Colonic mucosa (tissue), 4 donors: ENCODE data around the gene NHLRC4. TPM values are rescaled to one million over a fixed set of nuclear protein-coding genes. Genes with fewer than 3 reads are reported as not detected.

ENCODE experiments used
- DNase-seq: peaks from one replicate; pipeline ENCODE4 v3.0.0-alpha.2; 2020
- H3K27ac ChIP-seq: fragments of 200-600 bp; one replicate; pipeline ENCODE4 v1.8.0; 2021
- H3K27me3 ChIP-seq: fragments of 200-600 bp; one replicate; pipeline ENCODE4 v1.8.0; 2021
- H3K36me3 ChIP-seq: fragments of 200-600 bp; one replicate; pipeline ENCODE4 v1.8.0; 2021
- H3K4me1 ChIP-seq: fragments of 200-600 bp; one replicate; pipeline ENCODE4 v1.8.0; 2021; ENCODE audit warnings: mild to moderate bottlenecking
- H3K4me3 ChIP-seq: fragments of 200-600 bp; one replicate; pipeline ENCODE4 v1.8.0; 2021
- H3K9ac ChIP-seq, 2 donors: one replicate each; pipeline ENCODE4 v1.7.0; 2013; ENCODE audit warnings: control low read depth in 2 of 2, low read depth in 2 of 2, low read length in 2 of 2
- H3K9me3 ChIP-seq: fragments of 200-600 bp; one replicate; pipeline ENCODE4 v1.8.0; 2021
- CTCF ChIP-seq: fragments of 200-600 bp; IDR thresholded peaks from one replicate; pipeline ENCODE4 v1.8.0; 2022; ENCODE audit warnings: antibody characterized with exemption, mild to moderate bottlenecking
- intact Hi-C: fragments of 100-400 bp; cut with DNase I; formaldehyde crosslinking; loops from one replicate; pipeline ENCODE4 v1.14.1; 2022
- microRNA-seq: library from miRNA; unstranded; fragments of <30 nt; microRNA quantifications from one replicate; pipeline ENCODE4, GENCODE V29; 2019
- total RNA-seq, 2 donors: library from RNA; stranded (reverse); fragmentation: NEBNext Ultra II Directional in 1 of 2; extraction: Animal tissue kit (Norgen Biotek cat#: 25700) in 1 of 2; gene quantifications; one replicate each; pipeline ENCODE4 v1.2.1, GENCODE V29; 2021
- donor health status: healthy.
- donor health status: DM: no; HTN: no; CAD: no.
- donor health status: DM: no; HTN: no; CAD: no.

Gene NHLRC4
- total RNA-seq, 2 donors from 2014 or later, result 0.32 to 0.35 TPM

GRCh38 chr16:617855-618254, 51.0 kb downstream of the NHLRC4 start:
- no peak for DNase-seq
- Histone ChIP-seq H3K4me3 (no peak overlapping the region), H3K36me3 (no peaks in the 10 kb centered on the region), H3K27me3 (no peaks in the 10 kb centered on the region), H3K27ac (no peak overlapping the region), H3K9ac (no peak overlapping the region), H3K4me1 (no peaks in the 10 kb centered on the region), H3K9me3 (no peaks in the 10 kb centered on the region)
- TF ChIP-seq CTCF, result no peak
- intact Hi-C loops, result no loop called here

Small RNA genes within 50 kb of the gene (microRNA-seq; reads per million reads assigned to microRNA genes)
- gene MIR3176 (11.0 reads per million, percentile 17 among the genes with 10 or more reads in this experiment), gene MIR5587 (not detected)

Other genes with a start within 250 kb of the NHLRC4 start
- gene AXIN1, start 214.3 kb upstream of the NHLRC4 start, total RNA-seq, result 10 to 100 TPM; 33.4 to 34.3 TPM
- 10 to 100 TPM; 59.4 to 75.4 TPM for gene MRPL28, start 196.5 kb upstream of the NHLRC4 start, total RNA-seq
- gene PGAP6, start 185.0 kb upstream of the NHLRC4 start, total RNA-seq, result 100 to 1,000 TPM in 1 of 2 donors, 10 to 100 TPM in 1; 99.6 to 102 TPM
- gene NME4, start 169.8 kb upstream of the NHLRC4 start, total RNA-seq, result 10 to 100 TPM; 38.3 to 63.6 TPM
- gene DECR2, start 165.1 kb upstream of the NHLRC4 start, total RNA-seq, result 10 to 100 TPM; 31.3 to 50.2 TPM
- 10 to 100 TPM; 20.9 to 22.3 TPM for gene RAB11FIP3, start 141.4 kb upstream of the NHLRC4 start, total RNA-seq
- gene CAPN15, start 39.3 kb upstream of the NHLRC4 start, total RNA-seq, result 100 to 1,000 TPM in 1 of 2 donors, 10 to 100 TPM in 1; 74.6 to 139 TPM
- not detected for gene PRR35, start 6.6 kb upstream of the NHLRC4 start, total RNA-seq
- 10 to 100 TPM; 25.6 to 59.3 TPM for gene PIGQ, start 3.0 kb downstream of the NHLRC4 start, total RNA-seq
- 10 to 100 TPM; 34.9 to 38.5 TPM for gene RAB40C, start 23.1 kb downstream of the NHLRC4 start, total RNA-seq
- gene WFIKKN1, start 64.0 kb downstream of the NHLRC4 start, total RNA-seq, result 1 to 10 TPM in 1 of 2 donors, under 1 TPM in 1; 0.80 to 1.1 TPM
- 100 to 1,000 TPM in 1 of 2 donors, 10 to 100 TPM in 1; 43.7 to 102 TPM for gene METTL26, start 69.3 kb downstream of the NHLRC4 start, total RNA-seq
- gene MCRIP2, start 74.8 kb downstream of the NHLRC4 start, total RNA-seq, result 100 to 1,000 TPM; 132 to 158 TPM
- 100 to 1,000 TPM in 1 of 2 donors, 10 to 100 TPM in 1; 25.1 to 122 TPM for gene WDR90, start 82.4 kb downstream of the NHLRC4 start, total RNA-seq
- gene RHOT2, start 101.1 kb downstream of the NHLRC4 start, total RNA-seq, result 100 to 1,000 TPM; 112 to 182 TPM
- gene RHBDL1, start 108.7 kb downstream of the NHLRC4 start, total RNA-seq, result 1 to 10 TPM; 4.0 to 5.7 TPM
- 100 to 1,000 TPM in 1 of 2 donors, 10 to 100 TPM in 1; 96.7 to 159 TPM for gene STUB1, start 113.4 kb downstream of the NHLRC4 start, total RNA-seq
- 10 to 100 TPM; 40.7 to 72.1 TPM for gene JMJD8, start 117.3 kb downstream of the NHLRC4 start, total RNA-seq
- 10 to 100 TPM in 1 of 2 donors, 1 to 10 TPM in 1; 8.5 to 18.8 TPM for gene WDR24, start 123.4 kb downstream of the NHLRC4 start, total RNA-seq
- gene FBXL16, start 138.8 kb downstream of the NHLRC4 start, total RNA-seq, result 1 to 10 TPM; 2.0 to 2.2 TPM
- gene METRN, start 148.1 kb downstream of the NHLRC4 start, total RNA-seq, result 10 to 100 TPM; 23.3 to 50.0 TPM
- gene ANTKMT, start 154.1 kb downstream of the NHLRC4 start, total RNA-seq, result 10 to 100 TPM; 42.1 to 83.1 TPM
- gene CCDC78, start 159.4 kb downstream of the NHLRC4 start, total RNA-seq, result 1 to 10 TPM in 1 of 2 donors, under 1 TPM in 1; 0.37 to 3.7 TPM
- gene HAGHL, start 160.1 kb downstream of the NHLRC4 start, total RNA-seq, result 10 to 100 TPM in 1 of 2 donors, 1 to 10 TPM in 1; 2.6 to 13.0 TPM
- 10 to 100 TPM; 29.2 to 62.1 TPM for gene CIAO3, start 174.0 kb downstream of the NHLRC4 start, total RNA-seq
- 1 to 10 TPM; 1.4 to 1.8 TPM for gene MSLN, start 193.7 kb downstream of the NHLRC4 start, total RNA-seq
- 10 to 100 TPM; 17.3 to 35.6 TPM for gene RPUSD1, start 221.4 kb downstream of the NHLRC4 start, total RNA-seq
- 100 to 1,000 TPM in 1 of 2 donors, 10 to 100 TPM in 1; 16.5 to 111 TPM for gene CHTF18, start 221.6 kb downstream of the NHLRC4 start, total RNA-seq
- under 1 TPM in 1 of 2 donors, not detected in 1; 0.24 TPM for gene GNG13, start 233.7 kb downstream of the NHLRC4 start, total RNA-seq